Calu3 (cell line): ENCODE measurements around the gene PPP1R11. TPM values are rescaled to one million over a fixed set of nuclear protein-coding genes. Genes with fewer than 3 reads are reported as not detected.

ENCODE experiments used
- BruUV-seq: library from RNA; stranded (reverse); fragments of 400-500 nt; replicated peaks from 2 replicates; lab custom pipeline; 2021; lab: Mats Ljungman, UMichigan
- CTCF ChIA-PET: fragments of 300-600 bp; sonication (Branson Sonifier 250); formaldehyde crosslinking; loops from one replicate; lab custom pipeline; 2022; ENCODE audit warnings: antibody characterized with exemption; lab: Charles Lee
- DNase-seq: peaks from one replicate; pipeline ENCODE4 v3.0.0; 2022
- H3K27ac Mint-ChIP-seq: one replicate; pipeline ENCODE4 v1.8.0; 2022; ENCODE audit warnings: mixed read lengths; ENCODE audit not compliant: unreplicated experiment
- H3K27me3 Mint-ChIP-seq: one replicate; pipeline ENCODE4 v1.8.0; 2022; ENCODE audit warnings: mixed read lengths; ENCODE audit not compliant: unreplicated experiment
- H3K36me3 Mint-ChIP-seq: one replicate; pipeline ENCODE4 v1.8.0; 2022; ENCODE audit warnings: mild to moderate bottlenecking, moderate library complexity, mixed read lengths; ENCODE audit not compliant: insufficient read depth, unreplicated experiment
- H3K4me1 Mint-ChIP-seq: one replicate; pipeline ENCODE4 v1.8.0; 2022; ENCODE audit warnings: mild to moderate bottlenecking, low read depth, mixed read lengths; ENCODE audit not compliant: unreplicated experiment
- H3K4me3 Mint-ChIP-seq: one replicate; pipeline ENCODE4 v1.8.0; 2022; ENCODE audit warnings: mild to moderate bottlenecking, low read depth, moderate library complexity, mixed read lengths; ENCODE audit not compliant: unreplicated experiment
- H3K9me3 Mint-ChIP-seq: one replicate; pipeline ENCODE4 v1.8.0; 2022; ENCODE audit warnings: low read depth, mixed read lengths; ENCODE audit not compliant: unreplicated experiment
- CTCF ChIP-seq: fragments of 200-600 bp; IDR thresholded peaks from one replicate; pipeline ENCODE4 v1.8.0; 2022; ENCODE audit warnings: antibody characterized with exemption; ENCODE audit not compliant: unreplicated experiment
- intact Hi-C: fragments of 100-400 bp; cut with micrococcal nuclease; formaldehyde crosslinking; loops from one replicate; pipeline ENCODE4 v1.10.0; 2022; ENCODE audit not compliant: unreplicated experiment
- total RNA-seq: library from RNA; stranded (reverse); gene quantifications from 2 replicates; pipeline ENCODE4 v1.2.3, GENCODE V29; 2022

PPP1R11 gene
- total RNA-seq, 1 experiment from 2014 or later: 72.8 TPM

GRCh38 chr6:30035784-30036183 is 31.2 kb upstream of the PPP1R11 start:
- Mint-ChIP-seq H3K4me1 (no peaks in the 10 kb centered on the region), H3K4me3 (no peak overlapping the region), H3K27ac (no peak overlapping the region), H3K27me3 (no peaks in the 10 kb centered on the region), H3K9me3 (no peaks in the 10 kb centered on the region), H3K36me3 (no peaks in the 10 kb centered on the region)
- CTCF ChIA-PET: no interaction called here
- no peak for TF ChIP-seq CTCF
- BruUV-seq: no TSS peak
- no peak for DNase-seq
- intact Hi-C loops: loop anchor here (5.0 kb wide), 1 partner anchor 137 kb away; no protein-coding TSS in a partner anchor

- intact Hi-C loops: loop anchor here (5.0 kb wide), 1 partner anchor 135 kb away; no protein-coding TSS in a partner anchor
- H3K36me3 Mint-ChIP-seq: no peaks in the 10 kb centered on the region
- H3K4me1 Mint-ChIP-seq: no peaks in the 10 kb centered on the region
- no peak overlapping the region for H3K4me3 Mint-ChIP-seq
- no peak for DNase-seq
- H3K27me3 Mint-ChIP-seq: no peaks in the 10 kb centered on the region
- H3K27ac Mint-ChIP-seq: no peak overlapping the region
- BruUV-seq: no TSS peak
- TF ChIP-seq CTCF: peak; percentile 81
- CTCF ChIA-PET: interaction anchor here (1.0 kb wide), 1 partner anchor 189 kb away, joined by 3 read pairs; no protein-coding TSS in a partner anchor
- no peaks in the 10 kb centered on the region for H3K9me3 Mint-ChIP-seq
These were observed 29.7 kb upstream of the PPP1R11 start for GRCh38 chr6:30037182-30037788.

- H3K9me3 Mint-ChIP-seq: no peaks in the 10 kb centered on the region
- intact Hi-C loops: no loop called here
- H3K4me3 Mint-ChIP-seq: no peak overlapping the region
- no peaks in the 10 kb centered on the region for H3K27me3 Mint-ChIP-seq
- no peaks in the 10 kb centered on the region for H3K36me3 Mint-ChIP-seq
- no peak overlapping the region for H3K27ac Mint-ChIP-seq
- H3K4me1 Mint-ChIP-seq: peaks cover 30% of the 10 kb centered on the region
- TF ChIP-seq CTCF: no peak
- no peak for DNase-seq
- CTCF ChIA-PET: no interaction called here
- no TSS peak for BruUV-seq
These were observed 25.8 kb upstream of the PPP1R11 start for GRCh38 chr6:30041221-30041620.

GRCh38 chr6:30041821-30042220 is 25.2 kb upstream of the PPP1R11 start:
- no TSS peak for BruUV-seq
- Mint-ChIP-seq H3K36me3 (no peaks in the 10 kb centered on the region), H3K27me3 (no peaks in the 10 kb centered on the region), H3K9me3 (no peaks in the 10 kb centered on the region), H3K4me3 (no peak overlapping the region), H3K27ac (no peak overlapping the region), H3K4me1 (peaks cover 30% of the 10 kb centered on the region)
- DNase-seq: no peak
- TF ChIP-seq CTCF: no peak
- CTCF ChIA-PET: no interaction called here
- intact Hi-C loops: no loop called here
